Measurements from ENCODE around the gene RORB. TPM values are rescaled to one million over a fixed set of nuclear protein-coding genes. Genes with fewer than 3 reads are reported as not detected.
A peak's percentile ranks its signal among the peaks of the same experiment; 100 is the strongest.

The RORB gene
- 1 to 10 TPM in 1 of 2 donors, under 1 TPM in 1; 0.55 to 2.4 TPM for total RNA-seq

GRCh38 chr9:74496819-74497747 lies at the start of gene RORB:
TSS of gene RORB (plus strand) at chr9:74497335. CDS start at chr9:74497977, 642 bp downstream.
- Histone ChIP-seq H3K36me3 (no peaks in the 10 kb centered on the region), H3K4me3 (peak within 1 kb of the TSS; percentile 50 to 58), H3K27me3 (peaks cover 0 to 4% of the 10 kb centered on the region in 2 donors), H3K4me1 (peaks cover 0 to 27% of the 10 kb centered on the region in 2 donors), H3K27ac (peak within 1 kb of the TSS; percentile 60 to 75), H3K9me3 (no peaks in the 10 kb centered on the region)
- no peak for DNase-seq (ENCODE audit: low spot score)
- TF ChIP-seq CTCF (IDR thresholded peaks at IDR 0.05): no peak

GRCh38 chr9:74447451-74448193 lies 49.5 kb upstream of the RORB start:
- Histone ChIP-seq H3K36me3 (no peaks in the 10 kb centered on the region), H3K27ac (no peak overlapping the region), H3K4me1 (peaks cover 0 to 4% of the 10 kb centered on the region in 2 donors), H3K27me3 (no peaks in the 10 kb centered on the region), H3K9me3 (no peaks in the 10 kb centered on the region), H3K4me3 (no peak overlapping the region)
- no peak for DNase-seq (ENCODE audit: low spot score)
- no peak for TF ChIP-seq CTCF (IDR thresholded peaks at IDR 0.05)

- H3K9me3 ChIP-seq: no peaks in the 10 kb centered on the region
- no peaks in the 10 kb centered on the region for H3K36me3 ChIP-seq
- DNase-seq (ENCODE audit: low spot score): no peak
- H3K27ac ChIP-seq: no peak overlapping the region
- peaks cover 0 to 4% of the 10 kb centered on the region in 2 donors for H3K4me1 ChIP-seq
- no peaks in the 10 kb centered on the region for H3K27me3 ChIP-seq
- H3K4me3 ChIP-seq: no peak overlapping the region
- TF ChIP-seq CTCF (IDR thresholded peaks at IDR 0.05): no peak
These were observed 48.1 kb upstream of the RORB start for GRCh38 chr9:74449060-74449459.

- Histone ChIP-seq H3K27me3 (no peaks in the 10 kb centered on the region), H3K4me1 (no peaks in the 10 kb centered on the region), H3K36me3 (no peaks in the 10 kb centered on the region), H3K27ac (no peak overlapping the region), H3K4me3 (no peak overlapping the region), H3K9me3 (no peaks in the 10 kb centered on the region)
- no peak for TF ChIP-seq CTCF (IDR thresholded peaks at IDR 0.05)
- no peak for DNase-seq (ENCODE audit: low spot score)
These were observed 38.3 kb upstream of the RORB start for GRCh38 chr9:74458832-74459231.

GRCh38 chr9:74463825-74464224 lies 33.3 kb upstream of the RORB start:
- Histone ChIP-seq H3K27me3 (no peaks in the 10 kb centered on the region), H3K36me3 (no peaks in the 10 kb centered on the region), H3K4me3 (no peak overlapping the region), H3K4me1 (no peaks in the 10 kb centered on the region), H3K9me3 (no peaks in the 10 kb centered on the region), H3K27ac (no peak overlapping the region)
- no peak for DNase-seq (ENCODE audit: low spot score)
- no peak for TF ChIP-seq CTCF (IDR thresholded peaks at IDR 0.05)

Data from right atrium auricular region (tissue), 2 donors.